ENCODE data around the gene SNX5. TPM values are rescaled to one million over a fixed set of nuclear protein-coding genes. Genes with fewer than 3 reads are reported as not detected.

Gene SNX5
- total and polyA plus RNA-seq, 9 of the 15 experiments (the other 6 are each of a cell fraction or from before 2014, with no cell fraction given): 53.5 to 276 (median 160) TPM

GRCh38 chr20:17955302-17955701 lies 13.3 kb downstream of the SNX5 start:
- Histone ChIP-seq H4K20me1 (replicated peaks; ENCODE audit: control insufficient read depth, insufficient read depth, low read length) (peaks cover 20% of the 10 kb centered on the region), H3K36me3 (ENCODE audit: control insufficient read depth, insufficient read depth, low read length) (peaks cover 79% of the 10 kb centered on the region), H3K9me1 (ENCODE audit: control insufficient read depth, insufficient read depth, low read length) (peaks cover 3% of the 10 kb centered on the region), H3K27ac (ENCODE audit: extremely low read depth, low read depth, low read length) (no peak overlapping the region), H2AFZ (ENCODE audit: low read depth, low read length) (no peak overlapping the region), H3K27me3 (ENCODE audit: control insufficient read depth in 2 of 2, insufficient read depth in 2 of 2, low read length in 2 of 2) (no peaks in the 10 kb centered on the region), H3K79me2 (ENCODE audit: control insufficient read depth, insufficient read depth, low read length) (peaks cover 88% of the 10 kb centered on the region), H3K9me3 (replicated peaks; ENCODE audit: control insufficient read depth, insufficient read depth, low read depth, low read length) (no peaks in the 10 kb centered on the region), H3K4me3 (no peak overlapping the region), H3K4me1 (replicated peaks in 1 of 2; ENCODE audit: control insufficient read depth in 2 of 2, insufficient read depth in 2 of 2, low read length in 2 of 2) (peaks cover 6 to 26% of the 10 kb centered on the region in 2 experiments; a peak in 3 of 5 replicates), H3K9ac (ENCODE audit: insufficient read depth in 1 of 2, low read depth in 2 of 2, low read length in 2 of 2) (no peak overlapping the region), H3K4me2 (ENCODE audit: insufficient read depth, low read length) (no peak overlapping the region)
- FAIRE-seq (no peak), DNase-seq (ENCODE audit: extremely low read depth in 1 of 4, low spot score in 3 of 4) (no peak), ATAC-seq (no peak)
- POLR2A ChIA-PET: interaction anchor here (0.7 to 1.6 kb wide), 4 partner anchors 10 to 18 kb away, joined by 3 to 4 read pairs (median 4); partner anchors contain the start of gene SNX5
- CTCF ChIA-PET (ENCODE audit: low intra/inter-chr PET ratio): no interaction called here
- in situ Hi-C loops (cut with MboI) (no loop called here), intact Hi-C loops (cut with micrococcal nuclease) (no loop called here)
- TF ChIP-seq HMBOX1 (IDR thresholded peaks at IDR 0.05) (peak; percentile 18; the same call in 1 of the 2 replicates), RFX1 (IDR thresholded peaks at IDR 0.05) (peak; percentile 16; the same call in 1 of the 2 replicates), ZBTB5 (IDR thresholded peaks at IDR 0.05) (no peak)
- WGBS (ENCODE audit: insufficient coverage, low coverage, missing lambda C conversion rate): 43% methylated on average over 2 of the region's 3 CpGs
- no TSS peak for BruUV-seq (replicated peaks)

Data from K562 (cell line).